Measurements from ENCODE around the gene ATXN10.

DNA sequence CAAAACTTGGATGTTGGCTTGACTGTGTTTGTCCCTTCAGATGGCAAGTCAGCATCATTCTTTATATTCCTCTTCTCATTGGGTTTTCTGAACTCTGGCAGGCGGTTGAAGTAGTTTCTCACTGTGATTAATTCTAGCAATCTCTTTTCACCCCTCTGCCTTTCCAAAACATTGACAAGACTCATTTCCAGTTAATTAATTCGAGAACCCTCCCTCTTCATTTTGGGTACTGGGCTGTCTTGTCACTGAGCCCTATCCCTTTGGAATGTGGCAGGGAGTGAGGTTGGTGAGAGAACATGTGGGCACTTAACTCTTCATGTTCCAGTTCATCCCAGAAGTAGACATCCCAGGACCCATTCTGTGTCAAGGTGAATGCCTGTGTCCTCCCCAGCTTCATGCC is 172.4 kb downstream of the ATXN10 start:
- TF ChIP-seq, protein P1, sequence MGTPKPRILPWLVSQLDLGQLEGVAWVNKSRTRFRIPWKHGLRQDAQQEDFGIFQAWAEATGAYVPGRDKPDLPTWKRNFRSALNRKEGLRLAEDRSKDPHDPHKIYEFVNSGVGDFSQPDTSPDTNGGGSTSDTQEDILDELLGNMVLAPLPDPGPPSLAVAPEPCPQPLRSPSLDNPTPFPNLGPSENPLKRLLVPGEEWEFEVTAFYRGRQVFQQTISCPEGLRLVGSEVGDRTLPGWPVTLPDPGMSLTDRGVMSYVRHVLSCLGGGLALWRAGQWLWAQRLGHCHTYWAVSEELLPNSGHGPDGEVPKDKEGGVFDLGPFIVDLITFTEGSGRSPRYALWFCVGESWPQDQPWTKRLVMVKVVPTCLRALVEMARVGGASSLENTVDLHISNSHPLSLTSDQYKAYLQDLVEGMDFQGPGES (IDR thresholded peaks at IDR 0.05): no peak
- TF ChIP-seq SUZ12 (IDR thresholded peaks at IDR 0.05; ENCODE audit: unreplicated experiment): no peak
- TF ChIP-seq HDAC2 (IDR thresholded peaks at IDR 0.05): no peak
- TF ChIP-seq ATF7 (IDR thresholded peaks at IDR 0.05; ENCODE audit: low read depth): no peak
- no peak for TF ChIP-seq MYC (IDR thresholded peaks at IDR 0.05; ENCODE audit: insufficient read depth, insufficient read length, insufficient replicate concordance, low read length, severe bottlenecking)
- no peak for TF ChIP-seq EP300 (IDR thresholded peaks at IDR 0.05; ENCODE audit: borderline replicate concordance in 1 of 2, control insufficient read depth in 1 of 2, low read depth in 2 of 2, low read length in 2 of 2)
- no peak for TF ChIP-seq POLR2A (IDR thresholded peaks at IDR 0.05; ENCODE audit: low read depth, low read length)
- no peak for TF ChIP-seq POLR2AphosphoS5 (IDR thresholded peaks at IDR 0.05; ENCODE audit: low read length)
- TF ChIP-seq ZNF274 (IDR thresholded peaks at IDR 0.05; ENCODE audit: insufficient read depth, insufficient read length): no peak

Measured in GM12878 (cell line).